ENCODE measurements around the gene UNC50. TPM values are rescaled to one million over a fixed set of nuclear protein-coding genes. Genes with fewer than 3 reads are reported as not detected.

Gene UNC50, protein sequence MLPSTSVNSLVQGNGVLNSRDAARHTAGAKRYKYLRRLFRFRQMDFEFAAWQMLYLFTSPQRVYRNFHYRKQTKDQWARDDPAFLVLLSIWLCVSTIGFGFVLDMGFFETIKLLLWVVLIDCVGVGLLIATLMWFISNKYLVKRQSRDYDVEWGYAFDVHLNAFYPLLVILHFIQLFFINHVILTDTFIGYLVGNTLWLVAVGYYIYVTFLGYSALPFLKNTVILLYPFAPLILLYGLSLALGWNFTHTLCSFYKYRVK
- 35.3 and 43.0 TPM in 2 replicates for total RNA-seq

GRCh38 chr2:98608116-98608961 is at the start of gene UNC50, which contains the start of gene COA5:
Gene UNC50 (plus strand): TSS chr2:98608589. CDS start chr2:98609760, 1,171 bp downstream.
Gene COA5 (minus strand): TSS chr2:98608512. CDS start chr2:98608405, 107 bp downstream.
- DNase-seq (ENCODE audit: low read depth), result peak; percentile 32
- H3K4me3 ChIP-seq (ENCODE audit: low read depth, low read length), result peak within 1 kb of the TSS; percentile 89
- TF ChIP-seq, protein P1, sequence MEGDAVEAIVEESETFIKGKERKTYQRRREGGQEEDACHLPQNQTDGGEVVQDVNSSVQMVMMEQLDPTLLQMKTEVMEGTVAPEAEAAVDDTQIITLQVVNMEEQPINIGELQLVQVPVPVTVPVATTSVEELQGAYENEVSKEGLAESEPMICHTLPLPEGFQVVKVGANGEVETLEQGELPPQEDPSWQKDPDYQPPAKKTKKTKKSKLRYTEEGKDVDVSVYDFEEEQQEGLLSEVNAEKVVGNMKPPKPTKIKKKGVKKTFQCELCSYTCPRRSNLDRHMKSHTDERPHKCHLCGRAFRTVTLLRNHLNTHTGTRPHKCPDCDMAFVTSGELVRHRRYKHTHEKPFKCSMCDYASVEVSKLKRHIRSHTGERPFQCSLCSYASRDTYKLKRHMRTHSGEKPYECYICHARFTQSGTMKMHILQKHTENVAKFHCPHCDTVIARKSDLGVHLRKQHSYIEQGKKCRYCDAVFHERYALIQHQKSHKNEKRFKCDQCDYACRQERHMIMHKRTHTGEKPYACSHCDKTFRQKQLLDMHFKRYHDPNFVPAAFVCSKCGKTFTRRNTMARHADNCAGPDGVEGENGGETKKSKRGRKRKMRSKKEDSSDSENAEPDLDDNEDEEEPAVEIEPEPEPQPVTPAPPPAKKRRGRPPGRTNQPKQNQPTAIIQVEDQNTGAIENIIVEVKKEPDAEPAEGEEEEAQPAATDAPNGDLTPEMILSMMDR (conservative IDR thresholded peaks at IDR 0.05; ENCODE audit: low read depth, low read length), result no peak

DNA sequence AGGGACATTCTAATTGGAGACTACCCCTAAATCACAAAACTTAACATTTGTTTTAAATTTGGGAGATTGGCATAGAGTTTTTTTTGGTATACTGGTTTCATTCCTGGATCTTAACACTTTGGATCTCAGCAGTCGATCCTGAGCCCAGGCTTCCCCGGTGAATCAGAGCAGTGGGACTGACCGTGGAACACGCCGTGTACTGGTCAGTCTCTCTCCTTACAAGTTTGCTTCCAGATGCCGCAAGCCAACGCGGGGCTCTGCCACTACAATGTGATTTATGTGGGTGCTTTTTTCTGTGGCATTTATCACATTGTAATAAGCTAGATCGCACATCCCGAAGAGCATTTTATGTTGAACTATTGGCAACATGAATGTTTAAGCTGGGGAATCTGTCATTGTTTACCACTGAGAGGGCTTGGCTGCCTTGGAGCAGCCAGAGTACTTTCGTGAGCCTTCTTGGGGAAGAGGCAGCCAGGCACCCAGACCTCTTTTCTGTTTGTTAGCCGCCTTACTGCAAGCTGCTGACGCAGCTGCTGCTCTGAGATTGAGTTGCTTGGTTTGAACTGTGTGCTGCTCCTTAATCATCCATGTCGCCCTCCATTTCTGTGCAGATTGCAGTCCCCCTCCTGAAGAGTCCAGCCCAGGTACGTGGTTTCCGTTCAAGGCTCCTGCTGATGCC is 49.4 kb upstream of the UNC50 start:
- DNase-seq (ENCODE audit: low read depth), result no peak
- TF ChIP-seq, protein P1 (conservative IDR thresholded peaks at IDR 0.05; ENCODE audit: low read depth, low read length), result no peak
- no peak overlapping the region for H3K4me3 ChIP-seq (ENCODE audit: low read depth, low read length)

- H3K4me3 ChIP-seq (ENCODE audit: low read depth, low read length), result no peak overlapping the region
- DNase-seq (ENCODE audit: low read depth), result no peak
- TF ChIP-seq, protein P1 (conservative IDR thresholded peaks at IDR 0.05; ENCODE audit: low read depth, low read length), result no peak
Observed at GRCh38 chr2:98559581-98559980, 48.8 kb upstream of the UNC50 start.

- TF ChIP-seq, protein P1 (conservative IDR thresholded peaks at IDR 0.05; ENCODE audit: low read depth, low read length), result no peak
- peak; percentile 36 for DNase-seq (ENCODE audit: low read depth)
- no peak overlapping the region for H3K4me3 ChIP-seq (ENCODE audit: low read depth, low read length)
Observed at GRCh38 chr2:98560256-98560771, 48.1 kb upstream of the UNC50 start.

DNA sequence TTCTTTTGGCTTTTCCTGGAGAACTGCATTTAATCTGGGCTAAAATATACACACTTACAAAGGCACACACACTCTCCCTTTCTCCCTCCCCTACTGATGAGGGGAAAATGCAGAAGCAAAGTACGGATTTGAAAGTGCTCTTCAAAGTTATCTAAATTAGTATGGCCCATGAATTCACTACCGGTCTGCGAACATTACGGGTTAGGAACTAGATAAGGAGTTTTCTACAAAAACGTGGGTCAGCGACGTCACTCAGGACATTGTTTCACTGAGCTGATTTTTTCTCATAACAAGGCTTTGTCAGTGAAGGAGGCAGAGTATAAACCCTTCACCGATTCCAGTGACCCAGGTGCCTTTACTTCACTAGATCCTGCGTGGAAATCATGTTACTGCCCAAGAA is 47.4 kb upstream of the UNC50 start:
- H3K4me3 ChIP-seq (ENCODE audit: low read depth, low read length), result no peak overlapping the region
- TF ChIP-seq, protein P1 (conservative IDR thresholded peaks at IDR 0.05; ENCODE audit: low read depth, low read length), result no peak
- no peak for DNase-seq (ENCODE audit: low read depth)

DNA sequence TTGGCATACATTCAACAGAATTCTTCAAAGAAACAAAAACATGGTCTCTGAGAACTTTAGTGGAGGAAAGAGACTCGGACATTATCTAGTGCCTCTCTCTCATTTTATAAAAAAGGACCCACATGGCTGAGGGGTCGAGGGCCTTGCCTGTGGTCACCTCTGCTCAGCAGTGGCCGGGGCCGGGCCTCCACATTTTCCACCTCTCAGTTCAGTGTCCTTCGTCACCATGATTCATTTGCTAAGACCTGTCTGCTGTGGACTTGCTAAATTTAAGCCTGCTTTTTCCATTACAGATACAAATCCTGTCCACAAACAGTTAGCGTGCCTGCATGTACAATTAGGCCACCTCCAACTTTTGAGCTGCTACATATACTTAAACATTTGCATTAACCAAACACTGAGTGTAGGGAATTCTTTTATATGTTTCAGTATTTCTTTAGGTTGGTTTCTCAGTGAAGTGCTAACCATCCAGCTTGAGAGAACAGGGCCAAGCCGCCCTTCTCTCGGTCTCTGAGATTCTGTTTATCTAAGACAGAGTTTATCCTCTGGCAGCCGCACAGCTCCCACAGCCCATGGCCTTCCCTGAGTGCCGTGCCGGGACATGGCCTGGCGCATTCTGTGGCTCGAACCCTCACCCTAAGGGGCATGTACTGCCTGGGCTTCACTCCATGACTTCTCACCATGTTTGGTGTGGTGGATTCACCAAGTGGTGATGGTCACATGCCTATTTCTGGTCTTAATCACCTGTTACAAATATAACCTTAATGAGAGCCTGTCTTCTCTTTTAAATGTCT is 46.3 kb upstream of the UNC50 start:
- no peak overlapping the region for H3K4me3 ChIP-seq (ENCODE audit: low read depth, low read length)
- no peak for DNase-seq (ENCODE audit: low read depth)
- TF ChIP-seq, protein P1 (conservative IDR thresholded peaks at IDR 0.05; ENCODE audit: low read depth, low read length), result no peak
